NCI-H1930 (cell line): ENCODE measurements around the gene LOX.

ENCODE experiments used
- DNase-seq, 2 experiments: peaks; one replicate each; lab custom pipeline; 2025; lab: John Stamatoyannopoulos, UW

Gene LOX, protein sequence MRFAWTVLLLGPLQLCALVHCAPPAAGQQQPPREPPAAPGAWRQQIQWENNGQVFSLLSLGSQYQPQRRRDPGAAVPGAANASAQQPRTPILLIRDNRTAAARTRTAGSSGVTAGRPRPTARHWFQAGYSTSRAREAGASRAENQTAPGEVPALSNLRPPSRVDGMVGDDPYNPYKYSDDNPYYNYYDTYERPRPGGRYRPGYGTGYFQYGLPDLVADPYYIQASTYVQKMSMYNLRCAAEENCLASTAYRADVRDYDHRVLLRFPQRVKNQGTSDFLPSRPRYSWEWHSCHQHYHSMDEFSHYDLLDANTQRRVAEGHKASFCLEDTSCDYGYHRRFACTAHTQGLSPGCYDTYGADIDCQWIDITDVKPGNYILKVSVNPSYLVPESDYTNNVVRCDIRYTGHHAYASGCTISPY

DNA sequence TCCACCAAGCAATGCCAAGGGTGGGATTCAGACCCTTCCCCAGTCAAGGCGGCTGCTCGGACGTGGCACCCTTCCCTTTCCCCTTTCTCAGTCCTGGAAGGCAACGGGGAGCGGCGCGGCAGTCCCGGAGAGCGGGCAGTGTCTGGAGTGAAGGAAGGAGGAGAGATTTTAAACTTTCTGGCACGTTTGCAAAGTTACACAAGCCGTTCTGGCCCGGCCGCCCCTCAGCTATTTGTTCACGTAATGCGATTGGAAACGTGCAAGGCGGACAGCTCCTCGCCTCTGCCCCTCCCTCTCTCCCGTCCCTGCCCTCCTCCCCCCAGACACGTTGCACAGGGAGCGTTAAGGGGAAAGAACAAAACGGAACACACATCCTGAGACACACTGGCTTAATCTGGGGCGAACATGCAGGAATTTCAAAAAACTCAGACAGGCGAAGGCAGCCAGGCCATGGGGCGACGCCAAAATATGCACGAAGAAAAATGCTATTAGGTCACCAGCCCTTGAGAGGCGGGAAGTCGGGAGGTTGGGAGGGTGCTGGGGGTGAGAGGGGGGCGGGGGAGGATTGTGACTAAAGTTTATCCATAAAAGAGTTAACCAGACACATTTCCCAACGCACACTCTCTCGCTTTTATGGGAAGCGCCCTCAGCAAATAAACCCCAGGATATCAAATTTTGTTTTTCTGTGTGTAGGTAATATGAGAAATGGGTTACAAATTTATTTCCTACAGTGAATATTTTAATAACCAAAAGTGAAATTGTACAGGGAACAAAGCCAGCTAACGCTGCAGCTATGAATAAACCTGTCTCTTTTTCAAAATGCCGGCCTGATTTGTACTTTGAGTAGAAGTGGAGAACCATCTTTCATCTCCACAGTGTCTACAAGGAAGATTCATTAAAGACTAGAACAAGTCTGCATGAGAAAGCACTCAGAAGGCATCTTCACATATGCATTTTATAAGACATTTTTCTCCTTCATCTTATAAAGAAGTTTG is at the start of gene LOX:
Gene LOX, minus strand, starts transcription at position 144 of the 995 bp plus-strand sequence. CDS start 274 bp downstream, outside the sequence.
- DNase-seq: no peak

DNA sequence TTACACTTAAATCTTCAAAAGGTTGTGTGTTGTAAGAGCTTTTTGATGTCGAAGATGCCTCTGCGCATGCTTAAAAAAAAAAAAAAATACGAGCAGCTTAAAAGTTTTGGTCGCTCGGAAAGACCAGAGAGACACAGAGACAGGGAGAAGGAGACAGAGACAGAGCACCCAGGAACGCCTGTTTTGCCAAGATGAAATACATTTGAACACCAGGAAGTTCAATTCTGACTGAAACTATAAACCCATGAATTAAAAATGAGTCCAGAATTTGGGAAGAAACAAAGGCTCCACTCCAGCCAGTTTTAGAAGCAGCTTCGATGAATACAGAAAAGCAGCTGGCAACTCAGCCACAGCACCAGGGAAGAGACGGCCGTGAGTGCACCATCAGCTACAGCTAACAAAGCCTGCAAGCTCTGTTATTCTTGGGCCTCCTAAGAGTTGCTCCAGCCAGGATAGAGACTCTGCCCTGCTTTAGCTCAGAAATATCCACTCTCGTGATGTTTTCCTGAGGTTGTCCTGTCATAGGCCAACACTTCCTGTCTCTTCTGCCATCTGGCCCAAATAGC is 48.8 kb upstream of the LOX start:
- no peak for DNase-seq

DNA sequence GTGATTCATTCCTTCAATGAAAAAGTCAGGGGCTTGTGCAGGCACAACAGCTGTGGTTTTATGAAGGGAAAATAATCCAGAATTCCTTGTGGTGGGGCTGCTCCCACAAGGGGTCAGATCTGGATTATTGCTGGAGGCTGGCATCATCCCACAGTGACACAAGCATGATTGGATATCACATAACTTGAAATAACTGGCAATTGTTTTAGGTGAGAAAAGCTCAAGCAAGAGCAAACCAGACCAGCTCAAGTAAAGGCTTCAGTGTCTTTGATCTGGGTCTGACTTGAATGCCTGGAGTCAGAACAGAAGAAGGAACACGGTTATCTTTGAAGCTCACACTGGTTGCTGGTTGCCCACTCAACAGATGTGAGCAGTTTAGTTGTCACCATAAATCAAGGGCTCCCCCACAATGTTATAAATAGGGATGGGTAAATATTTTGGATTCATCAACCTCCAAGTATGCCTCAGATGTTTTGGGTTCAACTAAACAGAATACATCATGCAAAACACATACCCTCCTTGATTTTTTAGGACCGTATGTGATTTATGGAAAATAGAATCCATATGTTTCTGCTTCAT is 48.2 kb upstream of the LOX start:
- no peak for DNase-seq

DNA sequence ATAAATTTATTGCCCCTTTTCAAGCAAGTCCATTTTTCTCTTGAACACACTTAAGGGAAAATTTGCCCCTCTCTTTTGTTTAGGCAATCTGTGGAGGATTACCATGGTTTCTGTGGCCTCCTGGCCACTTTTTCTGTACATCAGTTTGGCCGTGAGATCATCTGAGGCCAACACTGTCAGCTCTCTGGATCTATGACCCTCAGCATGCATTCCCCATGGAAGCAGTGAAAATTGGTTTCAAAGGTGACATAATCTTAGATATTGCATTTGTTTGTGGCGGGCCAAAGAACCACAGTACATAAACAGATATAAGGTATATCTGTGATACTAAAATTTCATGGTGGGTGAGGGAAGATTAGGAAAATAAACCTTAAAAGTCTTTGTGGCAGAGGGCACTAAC is 46.7 kb upstream of the LOX start:
- no peak for DNase-seq

DNA sequence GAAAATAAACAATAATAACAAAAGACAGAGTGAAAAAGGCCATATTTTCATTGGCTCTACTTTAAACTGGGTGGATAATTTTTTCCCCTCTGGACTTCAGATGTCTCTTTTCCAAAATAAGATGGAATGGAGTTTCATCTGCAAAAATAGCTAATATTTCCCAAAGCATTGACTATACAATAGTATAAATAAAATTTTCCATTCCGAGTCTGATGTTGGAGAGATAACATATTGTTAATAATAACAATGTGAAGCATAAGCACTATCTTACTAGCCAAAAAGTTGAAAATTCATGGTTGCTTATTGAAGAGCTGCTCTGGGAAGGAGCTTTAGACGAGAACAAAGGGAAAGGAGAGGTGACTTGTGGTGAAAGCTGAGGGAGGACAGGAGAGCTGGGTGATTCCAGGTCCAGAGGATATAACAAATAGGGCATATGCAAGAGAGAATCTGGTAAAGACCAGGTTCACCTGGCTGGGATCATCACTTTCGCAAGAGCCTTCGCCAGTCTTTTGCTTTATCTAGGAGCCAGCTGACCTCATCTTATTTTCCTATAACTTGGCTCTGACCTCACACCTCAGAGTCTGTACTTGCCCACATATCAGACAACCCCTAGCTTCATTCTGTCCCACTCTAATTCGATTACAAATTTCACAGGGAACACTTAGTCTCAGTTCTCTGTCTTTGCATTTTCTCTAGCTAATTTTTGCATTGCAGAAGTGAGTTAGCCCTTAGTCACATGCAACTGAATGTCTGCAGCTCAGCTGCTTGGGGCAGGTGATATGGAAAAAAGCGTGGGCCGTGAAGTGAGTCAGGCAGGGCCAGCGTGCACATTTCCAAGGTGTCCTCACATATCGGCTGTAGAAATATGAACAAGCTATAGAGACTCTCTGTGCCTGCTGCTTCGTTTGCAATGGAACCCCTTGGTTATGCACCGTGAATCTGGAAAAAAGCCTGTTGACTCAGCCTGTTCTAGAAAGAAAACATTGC is 43.7 kb upstream of the LOX start:
- no peak for DNase-seq

DNA sequence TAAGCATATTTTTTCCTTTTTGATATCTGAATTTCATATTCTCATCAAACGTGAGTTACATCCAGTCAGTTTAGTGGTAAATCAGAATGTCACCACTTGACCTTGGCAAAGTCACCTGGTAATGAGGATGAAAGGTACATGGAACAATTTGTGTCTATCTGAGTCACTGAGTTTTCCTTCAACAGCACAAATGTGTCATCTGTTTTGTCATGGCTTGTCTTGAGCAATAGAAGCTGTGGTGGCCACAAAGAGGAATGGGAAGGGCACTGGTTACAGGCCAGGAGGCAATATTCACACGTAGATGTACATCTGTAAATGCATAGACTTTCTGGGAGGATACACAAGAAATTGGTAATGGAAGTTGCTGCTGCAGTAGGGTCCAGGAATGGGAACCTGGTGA is 42.9 kb upstream of the LOX start:
- no peak for DNase-seq

DNA sequence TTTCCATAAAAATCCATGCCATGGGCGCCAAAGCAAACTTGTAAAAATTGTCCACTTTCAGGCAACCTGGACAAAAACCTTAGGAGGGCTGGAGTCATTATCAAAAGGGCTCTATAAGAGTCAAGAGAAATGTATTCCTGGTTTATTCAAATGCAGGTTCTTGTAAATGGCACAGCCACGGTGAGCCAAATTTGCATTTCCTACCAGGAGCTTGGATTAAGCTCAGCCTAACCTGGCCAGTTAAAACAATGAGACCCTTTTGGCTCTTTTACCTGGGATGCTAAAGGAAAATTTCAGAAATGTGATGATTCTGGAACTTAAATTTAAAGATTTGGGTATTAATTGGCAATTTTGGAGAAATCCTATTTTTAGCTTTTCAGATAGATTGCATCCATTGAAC is 42.4 kb upstream of the LOX start:
- DNase-seq: no peak

DNA sequence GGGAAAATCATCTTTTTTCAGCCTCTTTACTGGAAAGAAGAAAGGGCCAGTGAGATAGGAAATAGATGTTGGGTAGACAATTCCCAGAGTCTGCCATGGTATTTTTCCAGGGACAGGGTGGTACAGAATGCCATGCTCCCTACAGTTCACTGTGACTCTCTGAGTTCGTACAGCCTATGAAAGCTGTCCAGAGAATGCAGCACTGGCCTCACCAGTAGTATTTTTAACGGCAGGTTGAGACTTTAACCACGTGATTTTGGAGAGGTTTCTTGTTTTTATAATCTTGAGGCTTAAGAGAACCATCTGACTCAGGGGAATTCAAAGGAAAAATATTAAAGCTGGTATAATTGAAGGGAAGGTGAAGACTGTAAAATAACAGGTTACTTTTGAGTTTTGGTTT is 41.1 kb upstream of the LOX start:
- no peak for DNase-seq

DNA sequence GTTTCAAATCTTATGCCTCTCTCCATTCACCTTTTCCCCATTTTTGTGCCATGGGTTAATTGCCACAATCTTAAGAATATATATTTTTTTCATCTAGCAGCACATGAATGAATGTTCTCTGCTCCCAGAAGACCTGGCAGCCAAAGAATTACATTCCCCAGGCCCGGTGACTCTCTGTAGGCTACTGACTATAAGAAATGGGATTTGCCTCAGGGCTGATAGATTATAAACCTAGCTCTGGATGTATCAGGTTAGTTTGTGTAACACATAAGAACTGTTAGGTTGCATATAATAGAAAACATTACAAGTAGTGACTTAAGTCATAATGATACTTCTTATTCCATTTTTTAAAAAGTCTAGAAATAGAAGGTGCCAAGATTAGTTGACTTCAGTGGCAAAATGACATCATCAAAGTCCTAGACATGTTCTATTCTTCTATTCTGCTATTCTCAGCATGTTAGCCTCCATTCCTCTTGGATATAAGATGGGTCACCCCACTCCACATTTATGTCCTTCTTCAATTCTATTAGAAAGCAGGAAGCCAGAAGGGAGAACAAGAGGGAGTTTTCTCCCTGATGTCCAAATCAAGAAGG is 40.4 kb upstream of the LOX start:
- no peak for DNase-seq

DNA sequence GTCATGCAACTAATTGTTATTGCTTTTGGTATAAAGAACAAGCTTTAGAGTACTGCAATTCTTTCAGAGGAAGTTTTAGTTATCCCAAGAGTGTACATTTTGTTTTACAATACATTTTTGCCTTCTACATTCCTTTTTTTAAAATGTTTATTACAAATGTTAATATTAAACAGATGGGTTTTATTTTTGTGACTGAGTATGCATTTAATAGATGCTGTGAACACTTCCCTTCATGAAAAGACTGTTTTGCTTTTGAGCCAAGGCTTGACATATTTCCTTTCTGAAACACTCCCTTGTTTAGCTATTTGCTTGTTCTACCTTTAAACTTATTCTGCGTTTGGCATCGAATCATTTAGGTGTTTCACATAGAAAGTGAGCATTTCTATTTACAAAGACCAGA is 36.4 kb upstream of the LOX start:
- DNase-seq: no peak

DNA sequence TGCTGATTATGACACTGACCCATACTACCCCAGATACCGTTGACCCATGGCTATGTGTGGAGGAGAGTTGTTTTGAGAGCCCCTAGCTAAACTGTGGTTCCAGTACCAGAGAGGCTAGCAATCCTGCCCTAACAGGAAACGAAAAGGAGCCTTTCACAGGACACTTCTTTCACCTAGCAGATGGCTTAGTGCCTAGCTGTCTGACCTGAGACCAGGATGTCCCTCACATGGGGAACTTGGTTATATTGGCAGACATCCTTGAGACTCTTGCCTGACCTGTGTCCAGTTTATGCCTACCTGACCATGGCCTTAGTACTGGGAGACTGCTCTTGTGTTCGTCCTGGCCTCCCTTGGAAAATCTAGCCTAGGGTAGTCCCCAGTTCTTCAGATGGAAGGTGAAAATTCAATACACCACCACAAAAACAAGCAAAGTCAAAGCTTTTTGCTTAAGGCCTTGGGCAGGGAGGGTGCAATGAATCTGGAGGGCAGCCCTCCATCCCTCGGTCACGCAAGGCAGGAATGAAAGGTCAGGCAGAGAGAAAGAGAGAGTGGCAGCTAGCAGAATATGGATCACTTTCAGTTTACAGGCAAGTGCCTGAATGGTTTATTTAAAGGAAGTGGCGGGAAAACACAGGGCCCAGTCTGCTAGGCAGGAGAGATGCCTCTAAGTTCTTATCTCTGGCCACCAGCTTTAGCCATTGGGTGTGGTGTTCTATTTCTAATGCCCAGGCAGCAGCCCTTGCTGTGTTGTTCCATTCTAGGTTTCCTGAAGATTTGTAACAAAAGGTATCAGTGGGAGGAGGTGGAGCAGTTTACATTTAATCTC is 34.9 kb upstream of the LOX start:
- DNase-seq: no peak

DNA sequence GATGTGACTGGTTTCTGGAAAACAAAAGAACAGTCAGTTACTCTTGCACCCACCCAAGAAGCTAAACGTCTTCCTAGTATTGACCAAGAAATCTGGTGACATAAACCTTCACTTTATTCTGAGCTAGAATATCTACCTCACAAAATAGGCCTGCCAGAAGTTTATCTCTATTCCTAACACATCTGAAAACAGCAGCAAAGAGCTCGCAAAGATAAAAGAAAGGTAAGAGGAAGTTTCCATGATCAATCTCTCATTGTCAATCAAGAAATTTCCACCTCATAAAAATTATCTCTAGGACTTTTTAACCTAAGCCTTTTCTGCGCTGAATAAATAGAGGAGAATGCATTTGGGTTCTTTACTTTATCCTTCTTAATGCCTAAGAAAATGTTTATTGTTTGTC is 34.0 kb upstream of the LOX start:
- DNase-seq: no peak

DNA sequence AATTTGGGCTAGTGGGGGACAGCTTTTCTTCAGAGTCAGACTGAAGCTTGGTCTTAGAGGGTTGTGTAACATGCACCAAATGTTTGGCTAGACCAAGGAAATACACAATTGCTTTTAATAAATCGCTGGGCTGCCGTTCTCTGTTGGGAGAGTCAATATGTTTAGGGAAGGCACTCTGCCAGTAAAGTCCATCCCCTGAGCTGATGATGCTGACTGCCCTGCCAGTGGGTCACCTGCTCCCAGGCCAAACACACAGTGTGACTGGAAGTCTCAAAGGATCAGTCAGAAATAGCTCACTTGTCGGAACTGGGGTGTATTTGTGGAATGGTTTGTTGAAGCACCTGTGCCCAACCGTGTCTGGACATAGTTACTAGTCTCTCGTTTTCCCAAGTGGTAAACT is 33.4 kb upstream of the LOX start:
- DNase-seq: peak in 1 of 2 experiments; percentile 17

DNA sequence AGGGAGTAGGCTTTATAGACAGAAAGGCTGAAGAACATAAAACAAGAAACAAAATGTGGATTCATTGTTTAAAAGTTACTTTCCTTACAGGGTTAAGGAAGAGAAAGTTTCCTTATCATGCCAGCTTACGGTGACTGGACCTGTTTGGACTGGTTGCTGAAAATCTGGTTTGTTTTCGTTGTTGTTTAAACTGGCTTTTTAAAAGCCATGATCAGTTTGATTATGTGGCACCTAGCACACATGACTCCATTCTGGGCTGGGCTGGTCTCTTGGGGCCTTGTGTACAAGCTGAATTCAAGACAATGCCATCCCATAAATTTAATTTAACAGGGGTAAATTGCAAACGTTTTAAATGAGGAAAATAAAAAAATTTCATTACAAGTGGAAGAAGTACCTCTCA is 32.9 kb upstream of the LOX start:
- DNase-seq: peak in 1 of 2 experiments; percentile 19

DNA sequence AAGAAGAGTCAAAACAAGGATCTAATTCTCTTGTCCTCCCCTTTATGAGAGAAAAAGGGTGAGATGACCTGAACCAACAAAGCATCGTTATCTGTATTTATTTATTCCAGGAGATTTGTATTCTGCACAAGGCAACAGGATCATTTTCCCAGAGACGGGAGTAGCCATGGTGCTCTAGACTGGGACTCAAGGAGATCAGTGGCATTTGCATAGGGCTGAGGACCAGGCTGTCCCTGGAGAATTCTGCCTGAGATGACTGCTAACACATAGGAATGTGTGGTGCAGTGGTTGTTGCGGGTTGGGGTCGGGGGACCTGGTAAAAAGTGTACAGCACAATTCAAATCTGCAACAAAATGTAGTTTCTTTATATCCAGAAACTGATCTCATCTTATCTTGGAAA is 29.0 kb upstream of the LOX start:
- DNase-seq: no peak

DNA sequence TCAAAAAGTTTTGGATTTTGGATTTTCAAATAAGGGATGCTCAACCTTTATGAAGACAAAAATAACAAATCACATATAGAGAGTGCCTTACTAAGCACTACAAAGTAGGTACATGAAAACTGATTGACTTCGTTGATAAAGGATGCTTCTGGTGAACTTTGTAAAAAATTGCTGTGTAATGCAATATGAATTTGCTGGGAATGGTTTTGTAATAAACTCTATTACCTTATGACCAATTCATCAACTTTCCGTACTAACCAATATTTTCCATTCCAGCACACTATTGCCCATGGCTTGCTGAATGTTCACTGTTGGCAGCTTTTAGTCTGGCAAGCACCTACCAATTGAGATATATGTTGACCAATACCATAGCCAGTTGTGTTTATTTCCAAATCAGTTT is 27.9 kb upstream of the LOX start:
- DNase-seq: no peak

DNA sequence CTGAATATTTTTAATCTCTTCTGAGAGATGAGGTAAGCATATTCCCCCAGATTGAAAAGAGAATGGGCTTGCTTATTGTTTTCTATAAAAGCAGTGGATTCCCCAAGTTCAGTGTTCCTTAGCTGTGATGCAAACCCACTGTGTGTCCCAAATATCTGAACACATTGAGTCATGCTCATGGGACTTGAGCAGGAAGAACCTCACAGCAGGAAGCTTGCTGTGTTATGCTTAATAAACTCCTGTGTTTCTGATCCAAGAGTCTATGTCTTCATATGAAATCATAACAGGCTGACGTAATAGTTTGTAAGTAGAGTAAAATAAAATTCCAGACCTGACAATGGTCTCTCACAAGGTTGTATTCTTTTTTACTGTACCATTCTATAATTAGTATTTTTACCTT is 24.8 kb upstream of the LOX start:
- no peak for DNase-seq

DNA sequence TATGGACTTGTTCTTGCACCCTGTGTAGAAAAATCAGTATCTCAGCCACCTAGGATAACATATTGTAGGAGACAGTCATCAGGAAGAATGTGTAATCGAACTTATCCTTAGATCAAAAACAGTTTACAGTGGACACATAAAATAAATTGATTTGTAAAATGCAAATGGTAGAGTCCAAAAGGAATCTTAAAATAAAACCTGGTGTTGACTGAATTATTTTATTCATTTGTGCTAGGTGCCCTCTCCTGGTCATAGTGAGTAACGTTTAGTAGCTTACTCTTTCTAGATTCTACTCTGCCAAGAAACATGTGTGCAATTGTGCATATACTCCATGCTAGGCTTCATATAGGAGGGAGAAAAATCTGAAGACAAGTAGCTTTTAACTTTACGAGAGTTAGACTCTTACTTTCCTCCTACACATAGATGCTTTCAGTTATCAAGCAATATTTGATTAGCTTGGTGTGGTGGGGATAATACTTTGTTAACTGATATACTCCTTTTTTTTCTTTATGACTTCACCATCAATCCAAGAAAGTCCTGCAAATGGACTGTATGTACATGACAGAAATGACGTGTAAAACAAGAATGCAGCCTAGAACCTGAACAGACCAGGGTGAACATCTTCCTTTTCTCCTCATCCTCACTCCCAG is 23.7 kb upstream of the LOX start:
- DNase-seq: peak in 1 of 2 experiments; percentile 20
